Mucosa of descending colon (tissue), 3 donors: ENCODE results near the gene AKAP6. TPM values are rescaled to one million over a fixed set of nuclear protein-coding genes. Genes with fewer than 3 reads are reported as not detected.

ENCODE experiments used
- ATAC-seq: fragments of 200-7000 bp; cut with Tn5 transposase; one replicate; pipeline ENCODE4 v1.9.1; 2020; ENCODE audit warnings: mild to moderate bottlenecking, moderate library complexity
- DNase-seq, 3 donors: peaks; one replicate each; pipeline ENCODE4 v3.0.0-alpha.2; 2020
- H3K36me3 ChIP-seq: fragments of 200-600 bp; one replicate; pipeline ENCODE4 v1.8.0; 2021; ENCODE audit warnings: low read depth, mild to moderate bottlenecking
- H3K4me1 ChIP-seq: fragments of 200-600 bp; one replicate; pipeline ENCODE4 v1.8.0; 2021; ENCODE audit warnings: low read depth, mild to moderate bottlenecking
- H3K4me3 ChIP-seq: fragments of 200-600 bp; one replicate; pipeline ENCODE4 v1.8.0; 2021; ENCODE audit warnings: mild to moderate bottlenecking
- H3K9me3 ChIP-seq: fragments of 200-600 bp; one replicate; pipeline ENCODE4 v1.8.0; 2021; ENCODE audit warnings: mild to moderate bottlenecking
- intact Hi-C, 2 donors: fragments of 100-400 bp; cut with DNase I in 1 of 2; cut with micrococcal nuclease in 1 of 2; formaldehyde crosslinking; loops; one replicate each; pipeline versions ENCODE4 v1.11.0 to v1.11.1; 2022; cut with DNase I, micrococcal nuclease
- total RNA-seq, 3 donors: library from RNA; stranded (reverse); fragmentation: NEBNext Ultra II Directional in 2 of 3; extraction: Animal tissue kit (Norgen Biotek cat#: 25700) in 2 of 3; gene quantifications; one replicate each; pipeline versions ENCODE4 v1.2.1 to v1.2.4, GENCODE V29; 2021 to 2023
- TF ChIP-seq, protein P1 (sequence below): fragments of 200-600 bp; IDR thresholded peaks from one replicate; pipeline ENCODE4 v1.8.0; 2022; ENCODE audit warnings: antibody characterized with exemption, mild to moderate bottlenecking
- donor health status: DM: no; HTN: no; CAD: no; lungs with moderate emphysema.
- donor health status: DM: no; HTN: no; CAD: no.
- donor health status: DM: no; HTN: yes; CAD: no.

AKAP6 gene
- total RNA-seq, 3 donors from 2014 or later = 4.2 to 30.8 (median 5.4) TPM

DNA sequence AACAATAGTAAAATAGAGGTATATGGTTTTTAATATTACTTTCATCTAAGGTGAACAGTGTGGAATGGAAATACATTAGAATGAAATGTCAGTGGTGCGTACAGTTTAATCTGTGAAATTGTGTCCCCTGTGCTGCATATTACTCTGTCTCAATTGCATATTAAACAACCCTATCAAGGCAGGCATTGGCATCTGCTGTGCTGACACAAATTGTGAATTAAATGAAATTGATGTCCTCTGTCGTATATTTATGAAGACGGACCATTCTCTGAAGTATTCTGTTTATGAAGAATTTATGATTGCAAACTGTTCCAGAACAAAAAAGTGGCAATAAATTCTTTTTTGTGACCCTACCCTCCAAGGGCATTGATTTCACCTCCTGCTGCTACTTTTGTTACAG lies 405.2 kb downstream of the AKAP6 start:
- intact Hi-C loops = no loop called here
- no peaks in the 10 kb centered on the region for H3K36me3 ChIP-seq
- no peaks in the 10 kb centered on the region for H3K4me1 ChIP-seq
- H3K4me3 ChIP-seq = no peak overlapping the region
- no peaks in the 10 kb centered on the region for H3K9me3 ChIP-seq
- ATAC-seq = no peak
- TF ChIP-seq, protein P1, sequence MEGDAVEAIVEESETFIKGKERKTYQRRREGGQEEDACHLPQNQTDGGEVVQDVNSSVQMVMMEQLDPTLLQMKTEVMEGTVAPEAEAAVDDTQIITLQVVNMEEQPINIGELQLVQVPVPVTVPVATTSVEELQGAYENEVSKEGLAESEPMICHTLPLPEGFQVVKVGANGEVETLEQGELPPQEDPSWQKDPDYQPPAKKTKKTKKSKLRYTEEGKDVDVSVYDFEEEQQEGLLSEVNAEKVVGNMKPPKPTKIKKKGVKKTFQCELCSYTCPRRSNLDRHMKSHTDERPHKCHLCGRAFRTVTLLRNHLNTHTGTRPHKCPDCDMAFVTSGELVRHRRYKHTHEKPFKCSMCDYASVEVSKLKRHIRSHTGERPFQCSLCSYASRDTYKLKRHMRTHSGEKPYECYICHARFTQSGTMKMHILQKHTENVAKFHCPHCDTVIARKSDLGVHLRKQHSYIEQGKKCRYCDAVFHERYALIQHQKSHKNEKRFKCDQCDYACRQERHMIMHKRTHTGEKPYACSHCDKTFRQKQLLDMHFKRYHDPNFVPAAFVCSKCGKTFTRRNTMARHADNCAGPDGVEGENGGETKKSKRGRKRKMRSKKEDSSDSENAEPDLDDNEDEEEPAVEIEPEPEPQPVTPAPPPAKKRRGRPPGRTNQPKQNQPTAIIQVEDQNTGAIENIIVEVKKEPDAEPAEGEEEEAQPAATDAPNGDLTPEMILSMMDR = no peak
- DNase-seq = no peak

DNA sequence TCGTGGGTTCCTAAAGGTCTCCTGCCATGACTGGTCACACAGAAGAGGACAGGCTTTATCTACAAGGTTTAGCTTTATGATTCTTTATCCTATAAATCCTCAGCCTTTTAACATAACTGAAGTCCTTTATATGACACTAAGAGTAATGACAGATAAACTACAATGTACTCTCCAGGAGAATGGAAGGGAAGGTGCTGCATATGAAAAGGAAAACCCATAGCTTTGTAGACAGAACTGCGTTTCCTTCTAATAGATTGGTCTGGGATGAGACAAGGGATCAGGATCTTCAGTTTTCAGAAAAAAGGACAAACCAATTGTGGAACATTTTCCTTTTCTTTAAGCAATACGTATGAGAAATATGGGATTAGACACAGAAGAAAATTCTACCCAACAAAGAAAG lies 408.5 kb downstream of the AKAP6 start:
- no peaks in the 10 kb centered on the region for H3K36me3 ChIP-seq
- ATAC-seq (no peak), DNase-seq (no peak)
- no peak overlapping the region for H3K4me3 ChIP-seq
- TF ChIP-seq, protein P1 = no peak
- intact Hi-C loops = no loop called here
- H3K4me1 ChIP-seq = no peaks in the 10 kb centered on the region
- H3K9me3 ChIP-seq = no peaks in the 10 kb centered on the region

DNA sequence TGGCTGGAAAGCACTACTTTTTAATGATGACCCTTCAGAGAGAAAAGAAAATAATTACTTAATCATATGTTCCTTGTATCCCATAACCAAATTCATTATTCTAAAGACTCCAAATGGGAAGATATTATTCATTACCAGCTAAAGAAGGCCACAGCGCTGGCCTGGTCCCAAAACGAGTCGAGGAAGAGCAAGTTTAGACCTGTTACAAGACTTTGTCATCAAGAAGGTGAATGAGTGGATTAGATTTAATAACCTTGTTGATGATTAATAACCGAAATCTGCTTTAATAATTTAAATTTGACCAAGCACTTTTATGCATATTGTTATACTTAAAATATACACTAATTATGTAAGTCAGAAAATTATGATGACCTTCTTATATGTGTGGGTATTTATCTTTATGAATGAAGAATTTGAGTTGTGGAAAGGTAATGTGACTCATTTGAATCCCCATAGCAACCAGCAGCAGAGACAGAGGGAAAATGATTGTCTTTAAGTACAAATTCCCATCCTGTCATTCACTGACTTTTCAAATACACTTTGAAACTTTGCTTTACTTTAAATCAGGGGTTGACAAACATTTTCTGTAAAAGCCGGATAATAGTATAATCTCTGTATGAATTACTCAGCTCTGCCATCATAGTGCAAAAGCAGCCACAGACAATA lies 409.2 kb downstream of the AKAP6 start:
- no peak for DNase-seq
- H3K4me1 ChIP-seq = no peaks in the 10 kb centered on the region
- TF ChIP-seq, protein P1 = no peak
- no peaks in the 10 kb centered on the region for H3K9me3 ChIP-seq
- no peak overlapping the region for H3K4me3 ChIP-seq
- intact Hi-C loops = no loop called here
- H3K36me3 ChIP-seq = no peaks in the 10 kb centered on the region
- no peak for ATAC-seq

DNA sequence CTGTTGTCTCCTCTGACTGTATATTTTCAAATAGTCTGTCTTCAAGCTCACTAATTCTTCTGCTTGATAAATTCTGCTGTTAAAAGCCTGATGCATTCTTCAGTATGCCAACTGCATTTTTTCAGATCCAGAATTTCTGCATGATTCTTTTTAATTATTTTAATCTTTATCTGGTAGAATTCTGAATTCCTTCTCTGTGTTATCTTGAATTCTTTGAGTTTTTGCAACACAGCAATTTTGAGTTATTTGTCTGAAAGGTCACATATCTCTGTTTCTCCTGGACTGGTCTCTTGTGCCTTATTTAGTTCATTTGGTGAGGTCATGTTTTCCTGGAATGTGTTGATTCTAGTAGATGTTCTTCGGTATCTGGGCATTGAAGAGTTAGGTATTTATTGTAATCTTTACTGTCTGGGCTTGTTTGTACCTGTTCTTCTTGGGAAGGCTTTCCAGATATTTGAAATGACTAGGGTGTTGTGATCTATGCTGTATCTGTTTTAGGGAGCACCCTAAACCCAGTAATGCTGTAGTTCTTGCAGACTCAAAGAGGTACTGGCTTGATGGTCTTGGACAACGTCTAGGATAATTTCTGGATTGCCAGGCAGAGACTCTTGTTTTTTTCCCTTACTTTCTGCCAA lies 415.8 kb downstream of the AKAP6 start:
- no peaks in the 10 kb centered on the region for H3K4me1 ChIP-seq
- DNase-seq = no peak
- ATAC-seq = no peak
- intact Hi-C loops = no loop called here
- no peaks in the 10 kb centered on the region for H3K9me3 ChIP-seq
- H3K36me3 ChIP-seq = no peaks in the 10 kb centered on the region
- H3K4me3 ChIP-seq = no peak overlapping the region
- TF ChIP-seq, protein P1 = no peak

DNA sequence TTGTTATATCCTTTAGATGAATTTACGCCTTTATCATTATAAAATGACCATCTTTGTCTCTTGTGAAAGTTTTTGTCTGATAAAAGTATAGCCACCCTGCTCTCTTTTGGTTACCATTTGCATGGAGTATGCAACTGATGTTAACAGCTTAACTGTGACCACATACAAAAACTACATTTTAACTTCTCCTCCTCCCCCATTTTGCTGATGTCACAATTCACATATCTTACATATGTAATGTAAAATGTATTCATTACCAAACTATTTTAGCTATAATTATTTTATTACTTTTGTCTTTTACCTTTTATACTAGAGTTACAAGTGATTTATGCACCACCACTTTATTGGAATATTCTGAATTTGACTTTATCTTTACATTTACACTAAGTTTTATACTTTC lies 425.1 kb downstream of the AKAP6 start:
- intact Hi-C loops = no loop called here
- TF ChIP-seq, protein P1 = no peak
- ATAC-seq = no peak

More for the DNA sequence above, 425.1 kb downstream of the AKAP6 start:
- Histone ChIP-seq H3K4me1 (no peaks in the 10 kb centered on the region), H3K36me3 (no peaks in the 10 kb centered on the region), H3K4me3 (no peak overlapping the region), H3K9me3 (peaks cover 7% of the 10 kb centered on the region)
- no peak for DNase-seq
